NCI-H1417 (cell line): Measurements from ENCODE around the gene SIAH3.

Experiments
- DNase-seq, 3 experiments: peaks; one replicate each; lab custom pipeline; 2025; lab: John Stamatoyannopoulos, UW

The SIAH3 gene

DNA sequence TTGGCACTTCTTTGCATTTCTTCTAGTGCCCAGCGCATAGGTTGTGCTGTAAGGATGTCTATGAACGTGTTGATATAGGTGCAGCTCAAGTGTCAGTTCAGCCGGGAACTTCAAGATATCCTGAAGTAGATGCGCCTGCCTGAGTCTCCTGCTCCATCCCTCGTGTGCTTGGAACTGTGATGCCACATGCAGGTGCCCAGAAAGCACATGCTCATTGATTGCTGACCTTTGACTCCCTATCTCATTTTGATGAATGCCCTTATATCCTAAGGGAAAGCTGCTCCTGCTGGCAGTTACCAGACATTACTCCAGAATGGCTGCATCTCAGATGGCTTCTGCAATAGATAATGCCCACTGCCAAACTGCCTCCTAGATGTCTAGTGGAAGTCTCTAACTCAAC is 108.6 kb downstream of the SIAH3 start:
- DNase-seq: no peak

DNA sequence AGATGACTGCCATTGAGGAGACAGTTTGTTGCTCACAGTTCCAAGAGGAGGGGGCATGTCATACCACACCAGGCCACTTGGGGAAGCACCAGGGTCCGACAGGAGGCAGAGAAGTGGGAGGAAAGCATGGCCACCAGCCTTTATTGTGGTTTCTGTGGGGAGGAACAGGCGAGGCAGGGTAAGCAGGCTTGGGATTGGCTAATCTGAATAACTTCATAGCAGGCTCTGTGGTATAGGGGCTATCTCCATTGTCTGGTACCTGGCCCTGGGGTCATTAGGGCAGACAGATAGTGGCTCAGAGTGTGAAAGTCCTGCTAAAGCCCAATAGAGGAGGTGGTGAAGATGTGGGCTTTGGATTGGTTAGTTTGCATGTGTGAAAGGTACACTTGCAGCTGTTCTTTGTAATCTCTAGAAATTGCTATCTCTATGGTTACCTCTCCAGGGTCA is 114.0 kb downstream of the SIAH3 start:
- DNase-seq: peak in 1 of 3 experiments; percentile 5

DNA sequence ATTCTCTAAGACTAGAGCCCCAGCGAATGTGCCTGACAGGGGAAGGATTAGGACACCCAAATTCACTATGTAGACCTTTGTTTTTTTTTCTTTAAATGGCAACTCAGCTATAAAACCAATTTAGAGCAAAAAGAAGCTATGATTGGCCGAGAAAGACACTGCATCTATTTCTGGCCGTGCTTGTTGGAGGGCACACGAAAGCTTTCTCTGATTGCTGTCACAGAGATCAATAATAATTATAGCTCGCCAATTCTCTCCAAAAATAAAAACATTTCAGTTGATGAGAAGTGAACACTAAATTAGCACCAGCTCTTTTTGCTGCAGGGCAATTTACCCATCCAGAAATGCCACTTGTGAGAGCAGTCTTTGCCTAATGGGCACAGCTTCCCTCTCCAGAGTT is 118.2 kb downstream of the SIAH3 start:
- peak in 1 of 3 experiments; percentile 44 for DNase-seq

DNA sequence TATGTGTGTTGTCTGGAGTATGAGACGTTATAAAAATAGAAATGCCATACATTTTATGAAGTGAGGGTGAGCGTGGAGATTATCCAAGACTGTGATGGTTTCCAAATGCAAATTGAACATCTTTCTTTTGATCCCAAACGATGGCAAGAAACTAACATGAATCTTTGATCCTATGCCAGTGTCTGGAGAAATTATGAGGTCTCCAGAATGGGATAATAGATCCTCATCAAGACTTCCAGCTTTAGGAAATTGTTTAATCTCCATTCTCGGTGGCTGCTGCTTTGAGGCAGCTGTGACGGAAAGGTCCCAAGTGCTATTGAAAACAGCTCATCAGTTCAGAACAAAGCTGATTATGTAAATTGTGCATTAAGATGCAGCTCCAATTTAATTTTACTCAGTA is 118.6 kb downstream of the SIAH3 start:
- DNase-seq: peak in 1 of 3 experiments; percentile 21

DNA sequence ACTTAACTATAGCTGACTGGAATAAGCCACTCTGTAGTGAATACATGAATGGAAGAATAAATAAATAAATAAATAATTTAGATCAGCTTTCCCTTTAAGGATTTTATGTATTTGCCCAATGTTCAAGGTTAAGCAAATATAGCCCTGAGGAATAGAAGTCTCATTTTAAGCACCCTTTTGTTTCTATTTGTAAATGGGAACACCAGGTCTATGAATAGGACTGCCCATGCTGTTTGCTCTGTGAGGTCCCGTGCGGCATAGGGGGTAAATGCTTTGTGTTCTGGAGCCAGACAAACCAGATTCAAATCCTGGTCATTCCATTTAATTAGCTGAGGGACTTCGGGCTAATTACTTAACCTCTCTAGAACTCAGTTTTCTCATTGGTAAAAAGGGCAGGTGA is 120.1 kb downstream of the SIAH3 start:
- no peak for DNase-seq

DNA sequence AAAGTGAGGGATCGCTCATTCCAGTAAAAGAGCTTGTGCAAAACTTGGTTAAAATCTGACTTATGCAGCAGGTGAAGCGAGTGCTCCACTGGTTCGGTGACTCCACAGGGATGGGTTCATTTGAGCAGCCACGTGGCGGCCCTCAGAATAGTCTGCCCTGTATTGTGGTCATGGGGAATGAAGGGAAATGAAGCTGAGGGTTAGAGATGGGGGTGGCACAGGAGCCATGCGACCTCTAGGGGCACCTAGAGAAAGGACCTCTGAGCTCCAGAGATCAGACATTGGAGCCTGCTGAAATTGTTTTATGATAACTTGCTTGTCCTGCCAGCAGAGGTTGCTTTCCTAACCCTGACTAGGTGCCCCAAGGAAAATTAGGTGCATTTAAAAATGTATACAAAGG is 122.8 kb downstream of the SIAH3 start:
- DNase-seq: no peak
